ENCODE results near the gene SMIM14.

SMIM14 gene

GRCh38 chr4:39497909-39498726 lies 140.5 kb downstream of the SMIM14 start:
- DNase-seq (ENCODE audit: low spot score): no peak

All from AG08396 (cell line).